ENCODE data around the gene SATB1.

Gene SATB1

DNA sequence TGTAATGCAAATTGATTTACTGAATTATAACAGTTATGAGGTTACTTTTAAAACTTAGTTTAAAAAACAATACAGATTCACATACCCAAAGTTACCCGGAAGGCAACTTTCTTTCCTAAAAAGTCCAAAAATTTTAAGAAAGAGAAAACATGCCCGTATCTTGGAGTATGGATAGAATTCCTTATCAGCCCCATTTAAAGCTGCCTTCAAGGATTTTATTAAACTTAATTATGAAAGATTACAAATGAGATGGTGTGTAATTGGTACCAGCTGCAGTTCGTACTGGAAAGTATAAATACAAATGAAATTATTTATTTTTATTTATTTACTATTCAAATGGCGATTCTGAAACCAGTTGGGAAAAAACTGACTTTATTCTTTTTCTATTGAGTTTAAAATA is 39.4 kb downstream of the SATB1 start:
- Histone ChIP-seq H3K4me3 (ENCODE audit: low read length) (no peak overlapping the region), H2AFZ (ENCODE audit: low read depth, low read length) (no peak overlapping the region), H3K36me3 (ENCODE audit: insufficient read depth, low read length) (peaks cover 3% of the 10 kb centered on the region), H3K4me1 (ENCODE audit: insufficient read depth, low read length) (peaks cover 2% of the 10 kb centered on the region), H3K27me3 (ENCODE audit: insufficient read depth, low read length) (no peaks in the 10 kb centered on the region), H3K9me3 (ENCODE audit: low read length) (no peaks in the 10 kb centered on the region)

- Histone ChIP-seq H3K36me3 (ENCODE audit: insufficient read depth, low read length) (peaks cover 3% of the 10 kb centered on the region), H3K4me1 (ENCODE audit: insufficient read depth, low read length) (peaks cover 14% of the 10 kb centered on the region), H3K27me3 (ENCODE audit: insufficient read depth, low read length) (no peaks in the 10 kb centered on the region), H2AFZ (ENCODE audit: low read depth, low read length) (no peak overlapping the region), H3K9me3 (ENCODE audit: low read length) (no peaks in the 10 kb centered on the region), H3K4me3 (ENCODE audit: low read length) (no peak overlapping the region)
These were observed 42.3 kb downstream of the SATB1 start for GRCh38 chr3:18382760-18383369.

DNA sequence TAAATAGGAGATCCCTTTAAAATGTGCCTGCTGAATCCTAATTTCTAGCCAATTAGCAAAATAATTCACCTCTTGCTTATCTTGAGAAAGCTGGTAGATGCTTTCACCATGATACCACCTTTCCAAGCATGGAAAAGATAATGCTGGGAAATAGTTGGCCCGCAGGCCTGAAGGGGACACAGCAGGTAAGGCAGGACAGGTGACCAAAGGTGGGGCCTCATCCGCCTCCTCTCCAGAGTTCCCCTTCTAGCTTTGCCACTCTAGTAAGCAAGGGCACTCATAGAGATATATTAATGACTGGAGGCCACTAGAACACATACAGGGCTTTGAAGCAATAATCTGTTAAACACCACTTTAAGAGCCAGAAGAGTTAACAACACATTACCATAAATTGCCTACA is 45.5 kb downstream of the SATB1 start:
- Histone ChIP-seq H3K27me3 (ENCODE audit: insufficient read depth, low read length) (no peaks in the 10 kb centered on the region), H3K4me3 (ENCODE audit: low read length) (no peak overlapping the region), H3K9me3 (ENCODE audit: low read length) (no peaks in the 10 kb centered on the region), H2AFZ (ENCODE audit: low read depth, low read length) (no peak overlapping the region), H3K4me1 (ENCODE audit: insufficient read depth, low read length) (peaks cover 14% of the 10 kb centered on the region), H3K36me3 (ENCODE audit: insufficient read depth, low read length) (no peaks in the 10 kb centered on the region)

GRCh38 chr3:18378218-18378617 is 46.9 kb downstream of the SATB1 start:
- Histone ChIP-seq H3K27me3 (ENCODE audit: insufficient read depth, low read length) (no peaks in the 10 kb centered on the region), H3K4me1 (ENCODE audit: insufficient read depth, low read length) (peaks cover 14% of the 10 kb centered on the region), H3K36me3 (ENCODE audit: insufficient read depth, low read length) (no peaks in the 10 kb centered on the region), H2AFZ (ENCODE audit: low read depth, low read length) (no peak overlapping the region), H3K9me3 (ENCODE audit: low read length) (no peaks in the 10 kb centered on the region), H3K4me3 (ENCODE audit: low read length) (no peak overlapping the region)

- no peaks in the 10 kb centered on the region for H3K36me3 ChIP-seq (ENCODE audit: insufficient read depth, low read length)
- H3K9me3 ChIP-seq (ENCODE audit: low read length) = no peaks in the 10 kb centered on the region
- H3K4me3 ChIP-seq (ENCODE audit: low read length) = no peak overlapping the region
- peaks cover 14% of the 10 kb centered on the region for H3K4me1 ChIP-seq (ENCODE audit: insufficient read depth, low read length)
- no peak overlapping the region for H2AFZ ChIP-seq (ENCODE audit: low read depth, low read length)
- H3K27me3 ChIP-seq (ENCODE audit: insufficient read depth, low read length) = no peaks in the 10 kb centered on the region
These were observed 48.5 kb downstream of the SATB1 start for GRCh38 chr3:18376682-18377081.

DNA sequence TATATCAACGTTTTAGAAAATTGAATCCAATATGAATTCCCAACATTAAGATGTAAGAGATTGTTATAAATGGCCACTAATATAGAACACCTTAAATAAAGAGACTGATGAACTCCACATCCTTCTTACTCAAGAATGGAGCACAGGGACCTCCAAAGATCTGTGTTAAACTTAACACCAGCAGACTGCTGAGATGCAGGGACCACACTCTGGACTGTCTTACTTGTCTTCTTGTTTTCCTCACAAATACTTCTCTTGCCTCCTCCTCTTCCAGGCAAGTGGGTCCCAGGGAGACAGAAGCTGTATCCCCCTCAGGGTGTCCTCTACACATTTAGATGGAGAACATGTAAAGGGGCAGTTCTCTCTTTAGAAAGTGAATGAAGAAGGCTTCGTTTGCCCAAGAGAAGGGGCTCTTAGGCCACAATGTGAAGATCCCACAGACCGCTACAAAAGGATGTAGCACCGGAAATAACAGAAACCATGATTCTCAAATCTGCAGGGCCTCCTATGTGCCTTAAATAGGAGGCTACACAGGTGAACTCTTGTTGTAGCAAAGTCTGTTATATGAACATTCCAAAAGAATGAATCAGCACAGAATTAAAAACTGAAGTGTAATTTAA is 52.2 kb downstream of the SATB1 start:
- H3K9me3 ChIP-seq (ENCODE audit: low read length) = no peaks in the 10 kb centered on the region
- H2AFZ ChIP-seq (ENCODE audit: low read depth, low read length) = no peak overlapping the region
- no peaks in the 10 kb centered on the region for H3K27me3 ChIP-seq (ENCODE audit: insufficient read depth, low read length)
- no peak overlapping the region for H3K4me3 ChIP-seq (ENCODE audit: low read length)
- H3K36me3 ChIP-seq (ENCODE audit: insufficient read depth, low read length) = no peaks in the 10 kb centered on the region
- H3K4me1 ChIP-seq (ENCODE audit: insufficient read depth, low read length) = no peaks in the 10 kb centered on the region

GRCh38 chr3:18370672-18371071 is 54.5 kb downstream of the SATB1 start:
- H3K27me3 ChIP-seq (ENCODE audit: insufficient read depth, low read length) = no peaks in the 10 kb centered on the region
- H3K4me1 ChIP-seq (ENCODE audit: insufficient read depth, low read length) = no peaks in the 10 kb centered on the region
- no peaks in the 10 kb centered on the region for H3K9me3 ChIP-seq (ENCODE audit: low read length)
- H3K4me3 ChIP-seq (ENCODE audit: low read length) = no peak overlapping the region
- no peak overlapping the region for H2AFZ ChIP-seq (ENCODE audit: low read depth, low read length)
- no peaks in the 10 kb centered on the region for H3K36me3 ChIP-seq (ENCODE audit: insufficient read depth, low read length)

- Histone ChIP-seq H3K27me3 (ENCODE audit: insufficient read depth, low read length) (no peaks in the 10 kb centered on the region), H3K9me3 (ENCODE audit: low read length) (no peaks in the 10 kb centered on the region), H2AFZ (ENCODE audit: low read depth, low read length) (no peak overlapping the region), H3K36me3 (ENCODE audit: insufficient read depth, low read length) (no peaks in the 10 kb centered on the region), H3K4me3 (ENCODE audit: low read length) (no peak overlapping the region), H3K4me1 (ENCODE audit: insufficient read depth, low read length) (no peaks in the 10 kb centered on the region)
These were observed 55.5 kb downstream of the SATB1 start for GRCh38 chr3:18369551-18370185.

DNA sequence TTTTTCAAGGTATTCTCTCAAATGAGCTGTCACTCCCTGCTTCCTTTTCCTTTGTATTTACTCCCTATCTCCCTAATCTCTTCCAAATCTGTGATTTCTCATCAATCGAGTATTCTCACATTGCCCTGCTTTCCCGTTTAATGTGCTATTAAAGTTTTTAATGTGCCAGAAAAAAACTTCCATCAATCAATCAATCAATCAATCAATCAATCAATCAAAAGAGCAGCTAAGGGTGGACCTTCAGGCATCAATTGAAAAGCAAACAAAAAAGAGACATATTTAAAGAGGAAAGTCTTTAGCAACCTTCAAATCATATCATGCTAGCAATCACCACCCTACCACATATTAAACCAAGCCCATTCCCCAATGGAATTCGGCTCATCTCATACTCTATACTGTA is 58.9 kb downstream of the SATB1 start:
- Histone ChIP-seq H3K4me1 (ENCODE audit: insufficient read depth, low read length) (no peaks in the 10 kb centered on the region), H3K9me3 (ENCODE audit: low read length) (no peaks in the 10 kb centered on the region), H3K36me3 (ENCODE audit: insufficient read depth, low read length) (no peaks in the 10 kb centered on the region), H3K27me3 (ENCODE audit: insufficient read depth, low read length) (no peaks in the 10 kb centered on the region), H2AFZ (ENCODE audit: low read depth, low read length) (no peak overlapping the region), H3K4me3 (ENCODE audit: low read length) (no peak overlapping the region)

DNA sequence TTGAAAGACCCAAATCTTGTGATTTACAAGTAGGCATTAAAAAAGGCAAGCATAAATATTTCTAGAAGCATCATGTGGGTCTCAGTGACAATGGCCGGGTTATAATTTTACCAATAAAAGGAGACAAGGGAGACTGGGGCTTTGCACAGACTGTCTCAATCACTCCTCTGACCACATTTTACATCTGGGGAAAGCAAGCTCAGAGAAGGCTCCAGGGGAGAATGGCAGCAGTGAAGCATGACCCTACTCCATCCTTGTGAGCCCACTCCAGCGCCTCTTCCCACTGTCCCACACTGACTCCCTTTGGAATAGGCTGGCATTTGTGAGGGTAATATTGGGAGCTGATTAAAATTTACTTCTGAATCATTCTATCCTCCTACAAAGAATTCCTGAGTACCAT is 61.8 kb downstream of the SATB1 start:
- Histone ChIP-seq H3K4me3 (ENCODE audit: low read length) (no peak overlapping the region), H3K27me3 (ENCODE audit: insufficient read depth, low read length) (no peaks in the 10 kb centered on the region), H3K36me3 (ENCODE audit: insufficient read depth, low read length) (no peaks in the 10 kb centered on the region), H3K4me1 (ENCODE audit: insufficient read depth, low read length) (no peaks in the 10 kb centered on the region), H3K9me3 (ENCODE audit: low read length) (no peaks in the 10 kb centered on the region), H2AFZ (ENCODE audit: low read depth, low read length) (no peak overlapping the region)

DNA sequence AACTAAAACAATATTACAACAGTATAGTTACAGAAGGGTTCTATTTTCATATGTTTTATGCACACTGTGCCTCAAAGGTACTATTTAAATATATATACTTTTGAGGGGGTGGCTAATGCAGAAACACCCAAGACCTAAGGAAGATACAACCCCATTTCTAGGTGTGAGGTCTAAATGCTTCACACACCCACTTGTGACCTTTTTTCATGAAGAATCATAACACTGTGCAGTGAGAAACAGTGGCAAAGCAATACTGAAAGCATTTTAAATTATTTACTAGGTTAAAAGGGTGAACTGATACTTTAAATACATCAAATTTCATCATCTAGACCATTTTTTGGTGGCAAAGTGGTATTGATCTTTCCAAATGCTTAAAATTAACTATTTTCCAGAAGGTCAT is 67.4 kb downstream of the SATB1 start:
- no peaks in the 10 kb centered on the region for H3K36me3 ChIP-seq (ENCODE audit: insufficient read depth, low read length)
- H3K4me3 ChIP-seq (ENCODE audit: low read length) = no peak overlapping the region
- no peaks in the 10 kb centered on the region for H3K9me3 ChIP-seq (ENCODE audit: low read length)
- H3K4me1 ChIP-seq (ENCODE audit: insufficient read depth, low read length) = no peaks in the 10 kb centered on the region
- H2AFZ ChIP-seq (ENCODE audit: low read depth, low read length) = no peak overlapping the region
- no peaks in the 10 kb centered on the region for H3K27me3 ChIP-seq (ENCODE audit: insufficient read depth, low read length)

DNA sequence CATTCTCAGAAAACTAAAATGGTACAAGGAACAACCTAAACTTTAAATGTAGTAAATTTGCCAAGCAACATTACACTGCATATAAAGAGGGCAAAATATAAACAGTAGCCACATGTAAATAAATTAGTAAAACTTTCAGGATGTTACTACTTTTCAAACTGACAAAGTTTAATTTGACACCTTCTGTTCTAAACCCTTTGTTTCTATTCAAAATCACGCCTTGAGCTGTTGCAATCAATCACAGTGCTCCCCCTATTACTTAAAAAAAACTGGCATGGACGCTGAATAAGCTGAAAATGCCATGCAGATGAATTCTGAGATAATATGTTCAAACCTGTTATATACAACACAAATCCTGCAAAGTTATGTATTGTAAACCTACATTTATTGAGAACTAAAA is 69.3 kb downstream of the SATB1 start:
- H3K9me3 ChIP-seq (ENCODE audit: low read length) = no peaks in the 10 kb centered on the region
- no peak overlapping the region for H3K4me3 ChIP-seq (ENCODE audit: low read length)
- no peaks in the 10 kb centered on the region for H3K36me3 ChIP-seq (ENCODE audit: insufficient read depth, low read length)
- H3K27me3 ChIP-seq (ENCODE audit: insufficient read depth, low read length) = no peaks in the 10 kb centered on the region
- H2AFZ ChIP-seq (ENCODE audit: low read depth, low read length) = no peak overlapping the region
- no peaks in the 10 kb centered on the region for H3K4me1 ChIP-seq (ENCODE audit: insufficient read depth, low read length)

GRCh38 chr3:18354701-18355100 is 70.4 kb downstream of the SATB1 start:
- no peak overlapping the region for H3K4me3 ChIP-seq (ENCODE audit: low read length)
- no peaks in the 10 kb centered on the region for H3K4me1 ChIP-seq (ENCODE audit: insufficient read depth, low read length)
- H3K36me3 ChIP-seq (ENCODE audit: insufficient read depth, low read length) = no peaks in the 10 kb centered on the region
- no peaks in the 10 kb centered on the region for H3K9me3 ChIP-seq (ENCODE audit: low read length)
- no peaks in the 10 kb centered on the region for H3K27me3 ChIP-seq (ENCODE audit: insufficient read depth, low read length)
- no peak overlapping the region for H2AFZ ChIP-seq (ENCODE audit: low read depth, low read length)
